HCT116 (cell line): Measurements from ENCODE around the gene SYNRG.

Experiments
- CEBPB ChIP-seq: IDR thresholded peaks from 2 replicates; pipeline ENCODE4 v1.6.1; 2012; ENCODE audit warnings: low read depth
- EZH2 ChIP-seq: fragments of 200-600 bp; sonication (generic); IDR thresholded peaks from 2 replicates; pipeline ENCODE4 v1.6.1; 2017; ENCODE audit warnings: antibody characterized with exemption, mixed run types
- EZH2phosphoT487 ChIP-seq: fragments of 200-600 bp; IDR thresholded peaks from 2 replicates; pipeline ENCODE4 v1.6.1; 2018; ENCODE audit warnings: antibody characterized with exemption, borderline replicate concordance
- TF ChIP-seq, protein P1 (sequence below), 3 experiments: fragments of 200-600 bp in 1 of 3; sonication (generic) in 1 of 3; IDR thresholded peaks in 2 of 3; conservative IDR thresholded peaks in 1 of 3; 2 replicates each; pipeline ENCODE4 v1.5.1; 2012 to 2017; ENCODE audit warnings: low read depth in 2 of 3, low read length in 2 of 3, antibody characterized with exemption in 1 of 3, borderline replicate concordance in 1 of 3, control low read depth in 1 of 3, mild to moderate bottlenecking in 1 of 3, mixed read lengths in 1 of 3, mixed run types in 1 of 3, moderate library complexity in 1 of 3; ENCODE audit not compliant: insufficient read depth in 1 of 3
- TF ChIP-seq, protein P2 (sequence below): IDR thresholded peaks from 2 replicates; pipeline ENCODE4 v1.6.1; 2012; ENCODE audit warnings: low read depth

DNA sequence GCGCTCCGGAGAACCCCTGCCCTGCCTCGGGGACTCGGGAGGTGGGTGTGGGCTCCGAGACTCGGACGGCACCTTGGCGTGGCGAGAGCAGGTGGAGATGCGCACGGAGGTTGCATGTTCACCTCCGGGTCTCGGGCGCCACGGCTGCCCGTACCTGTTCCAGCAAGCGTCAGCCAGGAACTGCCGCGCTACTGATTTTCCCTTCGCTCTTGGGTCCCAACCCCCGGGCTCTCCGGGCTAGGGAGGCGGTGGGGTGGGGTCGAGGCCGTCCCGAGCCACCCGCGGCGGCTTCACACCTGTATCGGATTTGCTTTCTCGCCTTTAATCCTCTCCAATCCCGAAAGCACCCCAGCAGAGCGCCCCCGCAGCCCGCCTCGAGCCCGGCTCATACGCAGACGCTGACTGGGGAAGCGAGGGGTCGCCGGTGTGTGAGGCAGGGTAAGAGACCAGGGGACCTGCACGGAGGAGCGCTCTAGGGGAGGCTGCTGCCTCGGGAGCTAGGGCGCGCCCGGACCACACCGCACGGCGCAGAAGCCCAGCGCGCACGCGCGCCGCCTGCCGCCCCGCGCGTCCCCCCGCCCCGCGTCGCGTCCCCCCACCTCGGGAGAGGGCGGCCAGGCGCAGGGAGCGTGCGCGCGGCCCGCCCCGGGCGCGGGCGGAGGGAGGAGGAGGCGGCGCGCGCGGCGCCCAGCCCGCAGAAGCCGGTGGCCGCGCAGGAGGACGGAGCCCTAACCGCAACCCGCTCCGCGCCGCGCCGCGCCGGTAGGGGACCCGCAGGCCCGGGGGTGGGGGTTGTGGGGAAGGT lies 119.8 kb downstream of the SYNRG start, which contains the start of gene DUSP14:
- no peak for TF ChIP-seq EZH2
- TF ChIP-seq, protein P1, sequence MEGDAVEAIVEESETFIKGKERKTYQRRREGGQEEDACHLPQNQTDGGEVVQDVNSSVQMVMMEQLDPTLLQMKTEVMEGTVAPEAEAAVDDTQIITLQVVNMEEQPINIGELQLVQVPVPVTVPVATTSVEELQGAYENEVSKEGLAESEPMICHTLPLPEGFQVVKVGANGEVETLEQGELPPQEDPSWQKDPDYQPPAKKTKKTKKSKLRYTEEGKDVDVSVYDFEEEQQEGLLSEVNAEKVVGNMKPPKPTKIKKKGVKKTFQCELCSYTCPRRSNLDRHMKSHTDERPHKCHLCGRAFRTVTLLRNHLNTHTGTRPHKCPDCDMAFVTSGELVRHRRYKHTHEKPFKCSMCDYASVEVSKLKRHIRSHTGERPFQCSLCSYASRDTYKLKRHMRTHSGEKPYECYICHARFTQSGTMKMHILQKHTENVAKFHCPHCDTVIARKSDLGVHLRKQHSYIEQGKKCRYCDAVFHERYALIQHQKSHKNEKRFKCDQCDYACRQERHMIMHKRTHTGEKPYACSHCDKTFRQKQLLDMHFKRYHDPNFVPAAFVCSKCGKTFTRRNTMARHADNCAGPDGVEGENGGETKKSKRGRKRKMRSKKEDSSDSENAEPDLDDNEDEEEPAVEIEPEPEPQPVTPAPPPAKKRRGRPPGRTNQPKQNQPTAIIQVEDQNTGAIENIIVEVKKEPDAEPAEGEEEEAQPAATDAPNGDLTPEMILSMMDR (IDR thresholded peaks at IDR 0.05 in 2 of 3, conservative IDR thresholded peaks at IDR 0.05 in 1 of 3; ENCODE audit: borderline replicate concordance in 1 of 3, insufficient read depth in 1 of 3, low read depth in 2 of 3, low read length in 2 of 3), result no peak
- TF ChIP-seq, protein P2, sequence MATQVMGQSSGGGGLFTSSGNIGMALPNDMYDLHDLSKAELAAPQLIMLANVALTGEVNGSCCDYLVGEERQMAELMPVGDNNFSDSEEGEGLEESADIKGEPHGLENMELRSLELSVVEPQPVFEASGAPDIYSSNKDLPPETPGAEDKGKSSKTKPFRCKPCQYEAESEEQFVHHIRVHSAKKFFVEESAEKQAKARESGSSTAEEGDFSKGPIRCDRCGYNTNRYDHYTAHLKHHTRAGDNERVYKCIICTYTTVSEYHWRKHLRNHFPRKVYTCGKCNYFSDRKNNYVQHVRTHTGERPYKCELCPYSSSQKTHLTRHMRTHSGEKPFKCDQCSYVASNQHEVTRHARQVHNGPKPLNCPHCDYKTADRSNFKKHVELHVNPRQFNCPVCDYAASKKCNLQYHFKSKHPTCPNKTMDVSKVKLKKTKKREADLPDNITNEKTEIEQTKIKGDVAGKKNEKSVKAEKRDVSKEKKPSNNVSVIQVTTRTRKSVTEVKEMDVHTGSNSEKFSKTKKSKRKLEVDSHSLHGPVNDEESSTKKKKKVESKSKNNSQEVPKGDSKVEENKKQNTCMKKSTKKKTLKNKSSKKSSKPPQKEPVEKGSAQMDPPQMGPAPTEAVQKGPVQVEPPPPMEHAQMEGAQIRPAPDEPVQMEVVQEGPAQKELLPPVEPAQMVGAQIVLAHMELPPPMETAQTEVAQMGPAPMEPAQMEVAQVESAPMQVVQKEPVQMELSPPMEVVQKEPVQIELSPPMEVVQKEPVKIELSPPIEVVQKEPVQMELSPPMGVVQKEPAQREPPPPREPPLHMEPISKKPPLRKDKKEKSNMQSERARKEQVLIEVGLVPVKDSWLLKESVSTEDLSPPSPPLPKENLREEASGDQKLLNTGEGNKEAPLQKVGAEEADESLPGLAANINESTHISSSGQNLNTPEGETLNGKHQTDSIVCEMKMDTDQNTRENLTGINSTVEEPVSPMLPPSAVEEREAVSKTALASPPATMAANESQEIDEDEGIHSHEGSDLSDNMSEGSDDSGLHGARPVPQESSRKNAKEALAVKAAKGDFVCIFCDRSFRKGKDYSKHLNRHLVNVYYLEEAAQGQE, result no peak
- no peak for TF ChIP-seq CEBPB
- TF ChIP-seq EZH2phosphoT487, result no peak
